ENCODE measurements around the gene MAST1.
"Not testable (repeated sequence)": the region's sequence is repeated elsewhere in the genome, so short reads cannot be mapped to it uniquely, and the experiment has no call there.

The MAST1 gene

GRCh38 chr19:12838182-12838885, at the start of gene MAST1:
TSS of gene MAST1 (plus strand) at chr19:12838515. CDS start at chr19:12838573, 58 bp downstream.
- in situ Hi-C loops (cut with HindIII; ENCODE audit: low sequenced_read_pairs): no loop called here

GRCh38 chr19:12788682-12789097, 49.6 kb upstream of the MAST1 start:
- in situ Hi-C loops (cut with HindIII; ENCODE audit: low sequenced_read_pairs): no loop called here

DNA sequence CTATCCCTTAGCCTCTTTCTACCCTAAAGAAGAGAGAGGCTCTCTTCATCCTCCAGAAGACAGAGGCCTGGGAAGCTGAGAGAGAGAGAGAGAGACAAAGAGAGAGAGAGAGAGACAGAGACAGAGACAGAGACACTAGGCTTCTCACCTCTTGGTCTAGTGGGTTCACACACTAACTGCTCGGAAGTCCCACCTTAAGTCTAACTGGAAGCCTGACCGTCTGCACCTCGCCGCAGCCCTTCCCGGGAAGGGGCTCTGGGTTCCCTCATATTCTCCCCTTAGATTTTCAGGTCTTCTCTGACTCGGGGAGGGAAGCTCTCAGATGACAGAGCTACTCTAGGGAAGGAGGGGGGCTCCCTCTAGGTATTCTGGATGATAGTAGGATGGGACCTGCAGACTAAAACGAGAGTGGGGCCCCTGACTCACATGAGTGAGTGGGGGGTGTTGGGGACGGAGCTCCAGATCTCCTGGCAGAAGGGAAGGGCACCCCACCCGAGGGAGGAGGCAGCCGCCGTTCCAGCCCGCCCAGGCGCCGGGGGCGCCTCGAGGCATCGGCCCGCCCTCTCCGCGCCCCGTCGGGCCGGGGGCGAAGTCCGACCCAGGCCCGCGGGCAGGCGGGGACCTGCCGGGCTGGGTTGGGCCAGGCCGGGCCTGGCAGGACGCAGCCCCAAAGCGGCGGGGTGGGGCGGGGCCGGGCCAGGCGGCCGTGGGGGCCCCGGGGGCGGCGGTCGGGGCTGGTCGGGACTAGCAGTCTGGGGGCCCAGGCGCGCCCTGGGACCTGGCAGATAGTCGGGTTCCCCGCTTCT, 49.0 kb upstream of the MAST1 start:
- in situ Hi-C loops (cut with HindIII; ENCODE audit: low sequenced_read_pairs): no loop called here

GRCh38 chr19:12789904-12790619, 48.3 kb upstream of the MAST1 start:
- in situ Hi-C loops (cut with HindIII; ENCODE audit: low sequenced_read_pairs): no loop called here

DNA sequence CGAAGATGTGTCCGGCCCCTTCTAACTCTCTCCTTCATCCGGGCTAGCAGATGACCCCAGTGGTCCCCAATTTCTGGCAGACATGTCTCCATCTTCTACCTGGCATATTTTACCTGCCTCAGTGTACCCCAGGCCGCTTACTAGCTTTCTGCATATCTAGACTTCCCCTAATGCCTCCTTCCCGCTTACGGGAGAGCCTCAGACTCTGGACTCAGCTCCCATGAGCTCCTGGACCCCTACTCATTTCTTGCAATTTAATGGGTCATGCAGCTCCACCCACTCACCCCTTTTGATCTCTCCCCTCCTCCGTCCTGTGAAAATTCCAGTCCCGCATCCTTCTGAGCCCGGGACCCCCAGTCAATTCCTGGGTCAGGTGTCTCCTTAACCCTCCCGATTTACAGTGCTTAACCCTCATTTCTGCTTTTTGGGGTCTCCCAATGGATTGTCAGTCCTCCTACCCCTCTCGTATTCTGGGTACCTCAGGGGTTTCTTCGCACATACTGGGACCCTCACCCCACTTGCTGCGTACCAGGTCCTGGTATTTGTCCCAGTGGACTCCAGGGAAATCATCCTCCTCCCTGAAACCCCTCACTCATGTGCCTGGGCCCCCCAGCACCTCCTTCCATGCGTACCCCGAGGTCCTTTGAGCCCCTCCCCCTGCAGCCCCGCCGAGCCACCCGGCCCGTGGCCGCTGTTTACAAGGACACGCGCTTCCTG, 47.5 kb upstream of the MAST1 start:
- in situ Hi-C loops (cut with HindIII; ENCODE audit: low sequenced_read_pairs): no loop called here

- in situ Hi-C loops (cut with HindIII; ENCODE audit: low sequenced_read_pairs): no loop called here
These were observed 46.8 kb upstream of the MAST1 start, which contains the start of gene JUNB for GRCh38 chr19:12791345-12792050. TSS of gene JUNB (plus strand) at chr19:12791486. CDS start at chr19:12791772, 286 bp downstream.

DNA sequence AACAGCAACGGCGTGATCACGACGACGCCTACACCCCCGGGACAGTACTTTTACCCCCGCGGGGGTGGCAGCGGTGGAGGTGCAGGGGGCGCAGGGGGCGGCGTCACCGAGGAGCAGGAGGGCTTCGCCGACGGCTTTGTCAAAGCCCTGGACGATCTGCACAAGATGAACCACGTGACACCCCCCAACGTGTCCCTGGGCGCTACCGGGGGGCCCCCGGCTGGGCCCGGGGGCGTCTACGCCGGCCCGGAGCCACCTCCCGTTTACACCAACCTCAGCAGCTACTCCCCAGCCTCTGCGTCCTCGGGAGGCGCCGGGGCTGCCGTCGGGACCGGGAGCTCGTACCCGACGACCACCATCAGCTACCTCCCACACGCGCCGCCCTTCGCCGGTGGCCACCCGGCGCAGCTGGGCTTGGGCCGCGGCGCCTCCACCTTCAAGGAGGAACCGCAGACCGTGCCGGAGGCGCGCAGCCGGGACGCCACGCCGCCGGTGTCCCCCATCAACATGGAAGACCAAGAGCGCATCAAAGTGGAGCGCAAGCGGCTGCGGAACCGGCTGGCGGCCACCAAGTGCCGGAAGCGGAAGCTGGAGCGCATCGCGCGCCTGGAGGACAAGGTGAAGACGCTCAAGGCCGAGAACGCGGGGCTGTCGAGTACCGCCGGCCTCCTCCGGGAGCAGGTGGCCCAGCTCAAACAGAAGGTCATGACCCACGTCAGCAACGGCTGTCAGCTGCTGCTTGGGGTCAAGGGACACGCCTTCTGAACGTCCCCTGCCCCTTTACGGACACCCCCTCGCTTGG, 46.1 kb upstream of the MAST1 start:
- in situ Hi-C loops (cut with HindIII; ENCODE audit: low sequenced_read_pairs): no loop called here

DNA sequence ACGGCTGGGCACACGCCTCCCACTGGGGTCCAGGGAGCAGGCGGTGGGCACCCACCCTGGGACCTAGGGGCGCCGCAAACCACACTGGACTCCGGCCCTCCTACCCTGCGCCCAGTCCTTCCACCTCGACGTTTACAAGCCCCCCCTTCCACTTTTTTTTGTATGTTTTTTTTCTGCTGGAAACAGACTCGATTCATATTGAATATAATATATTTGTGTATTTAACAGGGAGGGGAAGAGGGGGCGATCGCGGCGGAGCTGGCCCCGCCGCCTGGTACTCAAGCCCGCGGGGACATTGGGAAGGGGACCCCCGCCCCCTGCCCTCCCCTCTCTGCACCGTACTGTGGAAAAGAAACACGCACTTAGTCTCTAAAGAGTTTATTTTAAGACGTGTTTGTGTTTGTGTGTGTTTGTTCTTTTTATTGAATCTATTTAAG, 45.4 kb upstream of the MAST1 start:
- in situ Hi-C loops (cut with HindIII; ENCODE audit: low sequenced_read_pairs): no loop called here

DNA sequence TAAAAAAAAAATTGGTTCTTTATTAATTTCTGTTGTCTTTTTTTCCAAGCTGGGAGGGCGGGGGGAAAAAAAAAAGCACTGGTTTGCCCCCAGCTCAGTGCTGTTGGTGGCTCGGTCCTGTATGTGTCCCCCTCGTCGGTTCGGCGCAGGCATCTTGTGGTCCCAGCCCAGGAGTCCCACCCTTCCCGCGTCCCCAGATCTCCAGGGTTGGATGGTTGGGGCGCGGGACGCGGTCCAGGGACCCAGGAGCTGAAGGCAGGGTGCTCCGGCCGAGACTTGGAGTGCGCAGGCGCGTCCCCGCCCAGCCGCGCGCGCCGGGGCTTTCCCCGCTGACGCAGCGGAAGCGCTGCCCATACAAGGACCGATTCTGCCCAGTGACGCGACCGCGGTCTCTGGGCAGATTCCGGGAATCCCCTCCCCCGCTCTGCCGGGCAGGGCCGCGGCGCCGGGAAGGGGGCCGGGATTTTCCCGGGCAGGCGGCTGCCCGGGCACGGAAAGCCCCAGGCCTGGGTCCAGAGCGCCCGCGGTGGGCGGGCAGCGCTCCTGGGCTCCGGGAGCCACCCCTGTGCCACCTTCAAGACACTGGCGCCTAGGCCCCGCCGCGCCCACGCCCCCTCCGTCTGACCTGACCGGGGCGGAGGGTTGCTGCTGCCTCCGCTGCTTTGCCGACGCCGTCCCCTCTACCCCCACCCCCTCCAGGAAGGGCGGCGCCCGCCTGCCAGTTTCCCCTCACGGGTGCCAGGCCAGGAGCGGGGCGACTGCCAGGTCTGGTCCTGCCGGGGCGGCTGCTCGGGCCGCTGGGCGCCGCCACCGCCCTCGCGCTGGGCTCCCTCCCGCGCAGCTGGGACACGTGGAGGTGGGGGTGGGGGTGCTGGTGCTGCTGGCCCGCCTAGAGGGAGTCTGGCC, 44.8 kb upstream of the MAST1 start:
- in situ Hi-C loops (cut with HindIII; ENCODE audit: low sequenced_read_pairs): no loop called here

- in situ Hi-C loops (cut with HindIII; ENCODE audit: low sequenced_read_pairs): no loop called here
These were observed 43.9 kb upstream of the MAST1 start for GRCh38 chr19:12794196-12794941.

DNA sequence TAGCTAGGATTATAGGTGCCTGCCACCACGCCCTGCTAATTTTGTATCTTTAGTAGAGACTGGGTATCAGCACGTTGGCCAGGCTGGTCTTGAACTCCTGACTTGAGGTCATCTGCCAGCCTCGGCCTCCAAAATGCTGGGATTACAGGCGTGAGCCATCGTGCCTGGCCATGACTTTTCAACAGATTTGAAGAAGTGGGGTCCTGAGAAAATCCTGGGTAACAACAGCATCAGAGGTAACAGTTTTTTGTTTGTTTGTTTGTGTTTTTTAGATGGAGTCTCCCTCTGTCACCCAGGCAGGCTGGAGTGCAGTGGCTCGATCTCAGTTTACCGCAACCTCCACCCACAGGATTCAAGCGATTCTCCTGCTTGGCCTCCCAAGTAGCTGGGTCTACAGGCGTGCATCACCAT, 43.3 kb upstream of the MAST1 start:
- in situ Hi-C loops (cut with HindIII; ENCODE audit: low sequenced_read_pairs): no loop called here

- in situ Hi-C loops (cut with HindIII; ENCODE audit: low sequenced_read_pairs): no loop called here
These were observed 41.9 kb upstream of the MAST1 start for GRCh38 chr19:12796146-12797071.

- in situ Hi-C loops (cut with HindIII; ENCODE audit: low sequenced_read_pairs): no loop called here
These were observed 41.2 kb upstream of the MAST1 start for GRCh38 chr19:12797141-12797587.

DNA sequence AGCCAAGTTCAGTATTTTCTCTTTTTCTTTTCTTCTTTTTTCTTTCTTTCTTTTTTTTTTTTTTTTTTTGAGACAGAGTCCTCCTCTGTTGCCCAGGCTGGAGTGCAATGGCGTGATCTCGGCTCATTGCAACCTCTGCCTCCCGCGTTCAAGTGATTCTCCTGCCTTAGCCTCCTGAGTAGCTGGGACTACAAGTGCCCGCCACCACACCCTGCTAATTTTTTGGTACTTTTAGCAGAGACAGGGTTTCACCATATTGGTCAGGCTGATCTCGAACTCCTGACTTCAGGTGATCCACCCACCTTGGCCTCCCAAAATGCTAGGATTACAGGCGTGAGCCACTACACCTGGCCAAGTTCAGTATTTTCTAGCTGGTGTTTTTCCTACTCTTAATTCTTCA, 40.7 kb upstream of the MAST1 start:
- in situ Hi-C loops (cut with HindIII; ENCODE audit: low sequenced_read_pairs): not testable (repeated sequence)

DNA sequence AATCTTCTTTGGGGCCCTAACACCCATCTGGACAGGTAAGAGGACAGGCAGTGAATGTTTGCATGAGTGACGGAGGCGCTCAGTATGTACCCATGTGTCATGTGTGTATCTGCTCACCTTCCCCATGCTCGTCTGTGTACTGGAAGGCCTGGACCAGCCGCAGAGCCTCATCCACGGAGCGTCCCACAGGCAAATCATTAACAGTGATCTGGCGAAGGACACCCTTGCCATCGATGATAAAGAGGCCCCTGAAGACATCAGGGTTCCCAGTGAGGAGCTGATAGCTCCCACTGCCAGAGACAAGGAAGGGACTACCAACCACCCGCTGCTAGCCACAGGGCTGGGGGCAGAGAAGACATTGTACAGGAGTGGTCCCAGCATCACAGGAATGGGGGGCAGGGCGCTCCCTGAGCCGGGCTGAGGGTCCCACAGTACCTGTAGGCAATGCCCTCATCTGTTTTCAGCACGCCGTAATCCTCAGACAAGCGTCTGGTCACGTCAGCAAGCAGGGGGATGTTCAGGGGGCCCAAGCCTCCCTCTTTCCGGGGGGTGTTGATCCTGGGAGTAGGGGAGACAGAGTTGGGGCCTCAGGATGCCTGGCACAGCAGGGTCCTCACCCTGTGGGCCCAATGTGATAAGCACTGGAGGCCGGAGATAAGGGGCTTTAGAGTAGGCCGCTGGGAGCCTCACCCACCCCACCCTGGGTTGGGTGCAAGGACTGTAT, 38.4 kb upstream of the MAST1 start:
- in situ Hi-C loops (cut with HindIII; ENCODE audit: low sequenced_read_pairs): loop anchor here (10.0 kb wide), 1 partner anchor 95 kb away; no protein-coding TSS in a partner anchor

DNA sequence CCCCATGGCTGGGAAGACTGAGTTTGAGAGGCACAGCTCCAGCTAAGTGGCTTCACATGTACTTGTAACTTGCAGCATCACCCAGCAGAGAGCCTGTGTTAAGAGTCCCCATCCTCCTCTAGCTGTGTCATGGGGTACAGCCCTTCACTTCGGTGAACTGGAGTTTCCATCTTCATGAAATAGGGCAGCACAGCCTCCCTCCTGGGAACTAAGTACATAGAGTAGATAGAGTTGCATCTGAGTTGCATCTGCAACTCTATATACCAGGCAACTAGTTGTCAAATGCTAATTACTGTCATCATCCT, 37.9 kb upstream of the MAST1 start:
- in situ Hi-C loops (cut with HindIII; ENCODE audit: low sequenced_read_pairs): loop anchor here (10.0 kb wide), 1 partner anchor 96 kb away; no protein-coding TSS in a partner anchor

Measured in endothelial cell of hepatic sinusoid (primary cell).